Measurements from ENCODE around the gene SOHLH1.

- no peak for TF ChIP-seq EP300 (IDR thresholded peaks at IDR 0.05)
- no peak for TF ChIP-seq CTCF (IDR thresholded peaks at IDR 0.05)
- no peak for TF ChIP-seq POLR2A (IDR thresholded peaks at IDR 0.05)
Observed at GRCh38 chr9:135698767-135699166, 514 bp downstream of the SOHLH1 start.

All from tibial nerve (tissue), 4 donors.